H1 (cell line): ENCODE data around the gene KCNQ1OT1. TPM values are rescaled to one million over a fixed set of nuclear protein-coding genes. Genes with fewer than 3 reads are reported as not detected.

Source experiments
- CTCF ChIA-PET: fragments of 300-600 bp; sonication (Branson Sonifier 250); formaldehyde crosslinking; loops from one replicate; lab custom pipeline; 2021; ENCODE audit not compliant: partially characterized antibody; lab: Charles Lee
- POLR2A ChIA-PET: fragments of 300-600 bp; sonication (Branson Sonifier 250); formaldehyde crosslinking; loops from one replicate; lab custom pipeline; 2021; ENCODE audit warnings: inconsistent platforms; ENCODE audit not compliant: partially characterized antibody; lab: Charles Lee
- DNase-seq, 2 experiments: peaks; one replicate each; pipeline versions ENCODE4 v3.0.0 to v3.0.0-alpha.2; 2010 to 2022; ENCODE audit warnings: low spot score in 2 of 2, low read depth in 1 of 2, mixed read lengths in 1 of 2
- FAIRE-seq: peaks from 2 replicates; lab custom pipeline; 2011; peaks lifted over from hg19 to GRCh38; lab: Jason Lieb, UNC
- H2AFZ ChIP-seq: 2 replicates; pipeline ENCODE4 v1.8.1; 2012; ENCODE audit warnings: low read length, inconsistent platforms
- H2AK5ac ChIP-seq: 2 replicates; pipeline ENCODE4 v1.6.1; 2013; ENCODE audit warnings: low read depth, low read length
- H2BK120ac ChIP-seq: replicated peaks from 2 replicates; pipeline ENCODE3; 2013; ENCODE audit warnings: low read depth, low read length, inconsistent platforms
- H2BK12ac ChIP-seq: 2 replicates; pipeline ENCODE4 v1.6.1; 2013; ENCODE audit warnings: low read depth, low read length
- H2BK15ac ChIP-seq: 2 replicates; pipeline ENCODE4 v1.6.1; 2013; ENCODE audit warnings: low read length
- H2BK20ac ChIP-seq: 2 replicates; pipeline ENCODE4 v1.6.1; 2013; ENCODE audit warnings: low read length
- H2BK5ac ChIP-seq: 2 replicates; pipeline ENCODE4 v1.6.1; 2013; ENCODE audit warnings: low read depth, low read length
- H3K14ac ChIP-seq: 2 replicates; pipeline ENCODE4 v1.6.1; 2013; ENCODE audit warnings: inconsistent platforms; ENCODE audit not compliant: insufficient read length
- H3K18ac ChIP-seq: 2 replicates; pipeline ENCODE4 v1.6.1; 2013; ENCODE audit warnings: low read length; ENCODE audit errors: extremely low read depth
- H3K23ac ChIP-seq: 2 replicates; pipeline ENCODE4 v1.6.1; 2013; ENCODE audit warnings: inconsistent platforms; ENCODE audit not compliant: insufficient read length
- H3K23me2 ChIP-seq: 2 replicates; pipeline ENCODE4 v1.6.1; 2013; ENCODE audit warnings: low read depth, low read length
- H3K27ac ChIP-seq: 2 replicates; pipeline ENCODE4 v1.6.1; 2011; ENCODE audit warnings: low read depth, low read length, inconsistent platforms
- H3K27me3 ChIP-seq, 4 experiments: replicated peaks in 1 of 4; 1 replicate in 1 of 4; 2 replicates in 3 of 4; pipeline versions ENCODE4 v1.6.1 to v1.8.1; 2011 to 2013; ENCODE audit warnings: low read length in 3 of 4, mild to moderate bottlenecking in 3 of 4, inconsistent platforms in 2 of 4, mixed read lengths in 2 of 4, moderate library complexity in 1 of 4; ENCODE audit not compliant: control insufficient read depth in 3 of 4, insufficient read depth in 3 of 4; ENCODE audit errors: extremely low read depth in 1 of 4
- H3K36me3 ChIP-seq, 4 experiments: 2 replicates each; pipeline versions ENCODE4 v1.6.1 to v1.8.1; 2011 to 2013; ENCODE audit warnings: mild to moderate bottlenecking in 4 of 4, low read length in 3 of 4, moderate library complexity in 2 of 4, control low read depth in 1 of 4, inconsistent platforms in 1 of 4; ENCODE audit not compliant: insufficient read depth in 4 of 4, control insufficient read depth in 2 of 4
- H3K4ac ChIP-seq: replicated peaks from 2 replicates; pipeline ENCODE3; 2013; ENCODE audit warnings: low read length, low read depth, mixed read lengths, inconsistent platforms; ENCODE audit not compliant: insufficient read length
- H3K4me1 ChIP-seq, 4 experiments: replicated peaks in 1 of 4; 1 replicate in 1 of 4; 2 replicates in 3 of 4; pipeline versions ENCODE4 v1.6.1 to v1.8.1; 2011 to 2013; ENCODE audit warnings: low read length in 3 of 4, inconsistent platforms in 2 of 4, mixed read lengths in 1 of 4; ENCODE audit not compliant: insufficient read depth in 4 of 4, control insufficient read depth in 3 of 4
- H3K4me2 ChIP-seq, 2 experiments: 2 replicates each; pipeline versions ENCODE4 v1.6.1 to v1.8.1; 2011 to 2013; ENCODE audit warnings: low read depth in 2 of 2, low read length in 2 of 2, control low read depth in 1 of 2, inconsistent platforms in 1 of 2, mild to moderate bottlenecking in 1 of 2; ENCODE audit not compliant: insufficient read depth in 1 of 2
- H3K4me3 ChIP-seq, 4 experiments: fragments of 200-600, 300-600 bp in 1 of 4; sonication (generic), shearing (Covaris generic), sonication (Bioruptor Twin) in 1 of 4; 2 replicates each; pipeline versions ENCODE4 v1.5.1 to v1.8.1; 2011 to 2016; ENCODE audit warnings: low read length in 4 of 4, low read depth in 3 of 4, control low read depth in 2 of 4, inconsistent platforms in 2 of 4, mild to moderate bottlenecking in 2 of 4, mixed read lengths in 1 of 4, moderate library complexity in 1 of 4; ENCODE audit not compliant: insufficient read depth in 2 of 4; ENCODE audit errors: extremely low read depth in 1 of 4
- H3K56ac ChIP-seq: replicated peaks from 2 replicates; pipeline ENCODE3; 2013; ENCODE audit warnings: low read depth, mild to moderate bottlenecking, mixed read lengths, low read length, inconsistent platforms; ENCODE audit not compliant: insufficient read length
- H3K79me1 ChIP-seq: 2 replicates; pipeline ENCODE4 v1.6.1; 2013; ENCODE audit warnings: low read depth, low read length, control low read depth
- H3K79me2 ChIP-seq, 2 experiments: 2 replicates each; pipeline versions ENCODE4 v1.6.1 to v1.8.1; 2012 to 2013; ENCODE audit warnings: low read length in 2 of 2, mild to moderate bottlenecking in 2 of 2, inconsistent platforms in 1 of 2; ENCODE audit not compliant: insufficient read depth in 2 of 2, control insufficient read depth in 1 of 2
- H3K9ac ChIP-seq, 4 experiments: replicated peaks in 1 of 4; 1 replicate in 1 of 4; 2 replicates in 3 of 4; pipeline versions ENCODE4 v1.6.1 to v1.8.1; 2011 to 2013; ENCODE audit warnings: low read depth in 3 of 4, low read length in 3 of 4, control low read depth in 2 of 4, mild to moderate bottlenecking in 2 of 4, moderate library complexity in 2 of 4, inconsistent platforms in 1 of 4; ENCODE audit errors: extremely low read depth in 1 of 4
- H3K9me3 ChIP-seq, 2 experiments: 2 replicates each; pipeline versions ENCODE4 v1.6.1 to v1.8.1; 2012 to 2013; ENCODE audit warnings: mild to moderate bottlenecking in 2 of 2, moderate library complexity in 2 of 2, control low read depth in 1 of 2, inconsistent platforms in 1 of 2, low read depth in 1 of 2, low read length in 1 of 2, mixed read lengths in 1 of 2; ENCODE audit not compliant: insufficient read depth in 2 of 2
- H4K20me1 ChIP-seq, 2 experiments: replicated peaks in 1 of 2; 2 replicates each; pipeline versions ENCODE3 to v1.8.1; 2011 to 2013; ENCODE audit warnings: inconsistent platforms in 2 of 2, low read length in 2 of 2, mild to moderate bottlenecking in 1 of 2; ENCODE audit not compliant: insufficient read depth in 2 of 2, control insufficient read depth in 1 of 2
- H4K5ac ChIP-seq: 2 replicates; pipeline ENCODE4 v1.6.1; 2013; ENCODE audit warnings: low read length, low read depth, mixed read lengths, inconsistent platforms; ENCODE audit not compliant: insufficient read length
- H4K8ac ChIP-seq: 2 replicates; pipeline ENCODE4 v1.8.0; 2013; ENCODE audit warnings: mild to moderate bottlenecking, moderate library complexity, low read length, inconsistent platforms; ENCODE audit not compliant: insufficient read depth; ENCODE audit errors: extremely low read depth
- H4K91ac ChIP-seq: replicated peaks from 2 replicates; pipeline ENCODE3; 2013; ENCODE audit warnings: low read length, mixed read lengths, inconsistent platforms; ENCODE audit not compliant: insufficient read length
- CHD2 ChIP-seq: IDR thresholded peaks from 2 replicates; pipeline ENCODE4 v1.6.1; 2012; ENCODE audit warnings: low read length, improper control_type of control experiment
- FOSL1 ChIP-seq: IDR thresholded peaks from 2 replicates; pipeline ENCODE4 v1.6.1; 2011; ENCODE audit warnings: mild to moderate bottlenecking, low read depth, low read length, moderate library complexity; ENCODE audit not compliant: insufficient read depth
- NANOG ChIP-seq: IDR thresholded peaks from 2 replicates; pipeline ENCODE4 v1.6.1; 2011; ENCODE audit warnings: low read length, low read depth, mild to moderate bottlenecking, inconsistent platforms; ENCODE audit not compliant: insufficient read depth, poor library complexity, severe bottlenecking
- PHF8 ChIP-seq: fragments of 200-600 bp; sonication (generic); conservative IDR thresholded peaks from 2 replicates; pipeline ENCODE4 v1.7.1; 2012; ENCODE audit warnings: low read depth, mild to moderate bottlenecking, inconsistent platforms, low read length, moderate library complexity
- POU5F1 ChIP-seq: IDR thresholded peaks from 2 replicates; pipeline ENCODE4 v1.6.1; 2011; ENCODE audit warnings: low read depth, mild to moderate bottlenecking, low read length, moderate library complexity
- RAD21 ChIP-seq, 2 experiments: IDR thresholded peaks in 1 of 2; conservative IDR thresholded peaks in 1 of 2; 2 replicates each; pipeline ENCODE4 v1.6.1; 2011; ENCODE audit warnings: low read depth in 2 of 2, low read length in 2 of 2, improper control_type of control experiment in 1 of 2, inconsistent platforms in 1 of 2, mild to moderate bottlenecking in 1 of 2, moderate library complexity in 1 of 2
- RFX5 ChIP-seq: IDR thresholded peaks from 2 replicates; pipeline ENCODE4 v1.6.1; 2011; ENCODE audit warnings: low read depth, low read length, improper control_type of control experiment, borderline replicate concordance
- RXRA ChIP-seq: IDR thresholded peaks from 2 replicates; pipeline ENCODE4 v1.6.1; 2011; ENCODE audit warnings: low read depth, mild to moderate bottlenecking, low read length, moderate library complexity; ENCODE audit not compliant: insufficient read depth
- SP2 ChIP-seq: IDR thresholded peaks from 2 replicates; pipeline ENCODE4 v1.6.1; 2012; ENCODE audit warnings: mild to moderate bottlenecking, low read length, inconsistent platforms
- TBP ChIP-seq: IDR thresholded peaks from 2 replicates; pipeline ENCODE4 v1.6.1; 2011; ENCODE audit warnings: low read depth, low read length, improper control_type of control experiment
- ZNF274 ChIP-seq: IDR thresholded peaks from 2 replicates; pipeline ENCODE4 v1.7.0; 2012; ENCODE audit warnings: low read length, borderline replicate concordance; ENCODE audit errors: extremely low read depth
- WGBS, 2 experiments: shearing (Covaris generic) in 1 of 2; methylation state at CpG; one replicate each; pipeline versions ENCODE4 v1.1.6 to v1.1.7; 2013 to 2015; ENCODE audit warnings: low lambda C conversion rate in 2 of 2, mixed read lengths in 2 of 2, inconsistent platforms in 1 of 2, low coverage in 1 of 2, missing lambda C conversion rate in 1 of 2; ENCODE audit not compliant: insufficient replicate concordance in 2 of 2, insufficient coverage in 1 of 2, insufficient read length in 1 of 2; ENCODE audit errors: extremely low coverage in 1 of 2, missing lambda C conversion rate in 1 of 2; 5-methylcytosine and 5-hydroxymethylcytosine counted together
- polyA plus RNA-seq, 7 experiments: library from polyadenylated mRNA; depleted of rRNA in 3 of 7; stranded (reverse) in 5 of 7; unstranded in 2 of 7; fragments of >200 nt in 5 of 7; fragments of 200-250 nt in 2 of 7; gene quantifications; 1 replicate in 5 of 7; 2 replicates in 1 of 7; 4 replicates in 1 of 7; pipeline versions ENCODE4 v1.2.1 to v1.2.3, GENCODE V29; 2011 to 2013; ENCODE audit warnings: missing spikeins in 2 of 7, mixed read lengths in 2 of 7
- total RNA-seq: library from RNA; stranded (reverse); fragmentation: NEBNext Ultra II Directional; extraction: Animal tissue kit (Norgen Biotek cat#: 25700); gene quantifications from 2 replicates; pipeline ENCODE4 v1.2.1, GENCODE V29; 2021
- TF ChIP-seq, protein P1 (sequence below): IDR thresholded peaks from 2 replicates; pipeline ENCODE4 v1.6.1; 2012; ENCODE audit warnings: inconsistent platforms

KCNQ1OT1 gene
- total and polyA plus RNA-seq, 2 of the 8 experiments (the other 6 are each of a cell fraction or from before 2014, with no cell fraction given) = 0.21 to 1.2 TPM

- H2AFZ ChIP-seq = no peak overlapping the region
- H2AK5ac ChIP-seq = 0 out of 2 replicates have a peak overlapping the region, but pooled peaks have one; percentile 45
- no peak overlapping the region for H2BK12ac ChIP-seq
- H2BK120ac ChIP-seq = no peak overlapping the region
- ChIA-PET POLR2A (interaction anchor here (1.1 to 1.4 kb wide), 2 partner anchors 23 kb away, joined by 4 to 5 read pairs; no protein-coding TSS in a partner anchor), CTCF (interaction anchor here (0.8 to 1.7 kb wide), 4 partner anchors 9 to 25 kb away, joined by 3 to 4 read pairs (median 4); no protein-coding TSS in a partner anchor)
- no peak overlapping the region for H2BK5ac ChIP-seq
- no peak overlapping the region for H3K4me3 ChIP-seq
- no peak overlapping the region for H2BK15ac ChIP-seq
- H3K9ac ChIP-seq = no peak overlapping the region
- H3K36me3 ChIP-seq = no peaks in the 10 kb centered on the region
- no peak overlapping the region for H3K4ac ChIP-seq
- no peaks in the 10 kb centered on the region for H3K9me3 ChIP-seq
- no peak overlapping the region for H3K4me2 ChIP-seq
- H3K14ac ChIP-seq = no peak overlapping the region
- no peak overlapping the region for H3K56ac ChIP-seq
- H3K79me1 ChIP-seq = no peaks in the 10 kb centered on the region
- no peaks in the 10 kb centered on the region for H3K79me2 ChIP-seq
- peaks cover 24 to 96% (median 78%) of the 10 kb centered on the region in 4 experiments for H3K27me3 ChIP-seq
- peaks cover 2 to 8% of the 10 kb centered on the region in 2 experiments for H4K20me1 ChIP-seq
- H4K91ac ChIP-seq = no peak overlapping the region
- no peak for DNase-seq
- no peak overlapping the region for H4K8ac ChIP-seq
- H3K23me2 ChIP-seq = no peaks in the 10 kb centered on the region
- no peak overlapping the region for H3K27ac ChIP-seq
- no peak overlapping the region for H4K5ac ChIP-seq
- 94% methylated on average over 14 of the region's 14 CpGs; no CpG with 5 or more reads in 1 of the 2 experiments for WGBS, 2 experiments
- no peak overlapping the region for H2BK20ac ChIP-seq
- no peak overlapping the region for H3K23ac ChIP-seq
- FAIRE-seq = no peak
- peaks cover 11 to 32% (median 24%) of the 10 kb centered on the region in 4 experiments for H3K4me1 ChIP-seq
- H3K18ac ChIP-seq = no peak overlapping the region
- no peak for TF ChIP-seq ZNF274
- TF ChIP-seq NANOG = no peak
- no peak for TF ChIP-seq RFX5
- no peak for TF ChIP-seq CHD2
- TF ChIP-seq POU5F1 = no peak
- TF ChIP-seq RXRA = no peak
- TF ChIP-seq SP2 = no peak
- no peak for TF ChIP-seq TBP
- TF ChIP-seq PHF8 = no peak
- TF ChIP-seq, protein P1, sequence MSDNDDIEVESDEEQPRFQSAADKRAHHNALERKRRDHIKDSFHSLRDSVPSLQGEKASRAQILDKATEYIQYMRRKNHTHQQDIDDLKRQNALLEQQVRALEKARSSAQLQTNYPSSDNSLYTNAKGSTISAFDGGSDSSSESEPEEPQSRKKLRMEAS = no peak
- no peak for TF ChIP-seq FOSL1
- no peak for TF ChIP-seq RAD21 (IDR thresholded peaks at IDR 0.05 in 1 of 2, conservative IDR thresholded peaks at IDR 0.05 in 1 of 2; ENCODE audit: low read depth in 2 of 2, low read length in 2 of 2)
Observed at GRCh38 chr11:2716376-2717095, 16.7 kb upstream of the KCNQ1OT1 start.
